HG02852 (cell line): ENCODE data around the gene UNC5A.

Source experiments
- ATAC-seq: cut with Tn5 transposase; IDR thresholded peaks from one replicate; pipeline ENCODE4 v1.9.1; 2021; ENCODE audit warnings: mild to moderate bottlenecking, moderate library complexity; ENCODE audit not compliant: unreplicated experiment

Gene UNC5A

DNA sequence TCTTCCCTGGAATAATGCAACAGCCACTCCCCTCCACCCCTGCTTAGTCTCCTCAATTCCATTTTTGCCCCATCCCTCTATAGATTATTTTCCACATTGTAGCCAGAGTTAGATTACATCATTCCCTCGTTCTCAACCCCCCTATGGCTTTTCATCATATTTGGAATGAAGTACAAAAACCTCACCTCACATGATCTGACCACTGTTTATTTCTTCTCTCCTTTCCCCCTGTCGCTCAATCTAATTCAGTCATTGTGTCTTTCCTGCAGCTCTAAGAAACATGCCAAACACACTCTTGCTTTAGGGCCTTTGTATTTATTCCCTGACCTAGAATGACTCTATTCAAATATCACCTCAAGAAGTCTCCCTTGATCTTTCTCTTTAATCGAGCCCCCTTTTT is 111.4 kb downstream of the UNC5A start:
- ATAC-seq: no peak

DNA sequence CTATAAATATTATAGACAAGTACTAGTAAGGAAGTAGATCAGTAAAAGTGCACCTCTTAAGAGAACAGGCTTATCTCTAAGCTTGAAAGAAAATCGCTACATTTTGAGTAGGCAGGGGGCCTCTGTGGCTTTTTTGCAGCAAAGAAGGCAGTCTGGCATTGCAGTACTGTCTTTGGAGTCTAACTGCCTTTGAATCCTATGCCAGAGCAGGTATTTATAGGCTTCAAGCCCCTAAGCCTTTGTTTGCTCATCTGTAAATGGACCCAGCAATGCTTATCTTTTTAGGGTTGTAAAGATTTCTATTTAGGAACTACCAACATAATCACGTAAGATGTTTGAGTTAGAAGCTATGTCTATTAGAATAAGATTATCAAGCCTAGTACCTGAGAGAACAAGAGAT is 112.5 kb downstream of the UNC5A start:
- ATAC-seq: no peak

DNA sequence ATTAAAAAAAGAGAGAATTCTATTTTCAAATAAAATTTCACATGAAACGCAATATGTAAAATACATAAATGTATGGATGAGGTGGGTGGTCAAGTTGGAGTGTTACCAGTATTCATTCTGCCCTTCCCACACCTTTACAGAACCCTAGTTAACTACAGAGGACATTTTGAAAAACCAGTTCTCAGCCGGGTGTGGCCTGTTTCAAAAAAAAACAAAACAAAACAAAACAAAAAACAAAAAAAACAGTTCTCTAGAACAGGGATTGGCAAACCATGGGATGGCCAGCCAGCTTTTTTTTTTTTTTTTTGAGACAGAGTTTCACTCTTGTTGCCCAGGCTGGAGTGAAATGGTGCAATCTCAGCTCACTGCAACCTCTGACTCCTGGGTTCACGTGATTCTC is 117.2 kb downstream of the UNC5A start:
- no peak for ATAC-seq

DNA sequence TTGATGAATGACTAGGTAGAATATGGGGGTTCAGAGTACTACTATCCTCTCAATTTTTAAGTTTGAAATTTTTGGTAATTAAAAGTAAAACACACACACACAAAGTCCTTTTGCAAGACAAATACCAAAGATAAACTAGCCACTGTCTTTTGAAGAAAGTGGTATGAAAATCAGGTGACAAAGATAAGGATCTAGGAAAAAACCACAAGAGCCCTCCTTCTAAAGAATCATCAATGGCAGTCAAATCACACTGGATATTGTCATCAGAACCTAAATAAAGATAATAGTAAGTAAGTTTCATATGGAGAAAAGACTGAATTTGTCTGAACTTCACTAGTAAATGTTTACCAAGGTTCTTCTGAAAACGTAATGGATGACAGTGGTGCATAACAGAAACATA is 119.3 kb downstream of the UNC5A start:
- no peak for ATAC-seq
